GM08714 (cell line): ENCODE measurements around the gene DNMBP.

ENCODE experiments used
- H3K4me3 ChIP-seq: fragments of 200-500 bp; sonication (Bioruptor generic); 2 replicates; pipeline ENCODE4 v1.5.1; 2014; ENCODE audit warnings: mild to moderate bottlenecking, low read length, inconsistent platforms
- ZNF274 ChIP-seq: IDR thresholded peaks from 2 replicates; pipeline ENCODE4 v1.6.1; 2012; ENCODE audit warnings: mild to moderate bottlenecking, low read depth, low read length

The DNMBP gene

GRCh38 chr10:100009793-100010676 is at the start of gene DNMBP:
Gene DNMBP, minus strand, starts transcription at chr10:100009947. Its CDS starts 37,823 bp downstream, at chr10:99972124.
- H3K4me3 ChIP-seq = peak within 1 kb of the TSS; percentile 85
- TF ChIP-seq ZNF274 = no peak

- TF ChIP-seq ZNF274 = no peak
- no peak overlapping the region for H3K4me3 ChIP-seq
Observed at GRCh38 chr10:100057948-100058347, 48.2 kb upstream of the DNMBP start.

- no peak overlapping the region for H3K4me3 ChIP-seq
- TF ChIP-seq ZNF274 = no peak
Observed at GRCh38 chr10:100053686-100054460, 44.1 kb upstream of the DNMBP start.

GRCh38 chr10:100046021-100046486 is 36.3 kb upstream of the DNMBP start:
- no peak for TF ChIP-seq ZNF274
- no peak overlapping the region for H3K4me3 ChIP-seq

- no peak for TF ChIP-seq ZNF274
- H3K4me3 ChIP-seq = no peak overlapping the region
Observed at GRCh38 chr10:100045592-100045991, 35.8 kb upstream of the DNMBP start.

DNA sequence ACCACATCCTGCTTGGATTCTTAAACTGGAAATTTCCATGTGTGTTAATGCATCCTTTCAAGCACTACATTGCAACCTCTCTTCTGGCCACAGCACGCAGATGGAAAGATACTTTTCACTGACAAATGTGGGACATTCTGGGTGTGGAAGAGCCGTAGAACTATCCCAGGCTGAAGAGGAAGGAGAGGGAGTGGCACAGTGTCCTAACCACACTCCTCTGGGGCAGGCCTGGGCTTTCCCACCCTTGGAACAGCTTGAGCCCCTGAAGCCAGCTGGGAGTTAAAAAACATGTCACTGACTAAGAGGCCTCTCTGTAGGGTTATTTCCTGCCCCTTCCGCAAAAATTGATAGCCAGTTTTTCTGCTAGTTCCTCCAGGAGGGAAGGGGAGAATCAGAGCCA is 34.0 kb upstream of the DNMBP start:
- H3K4me3 ChIP-seq = no peak overlapping the region

GRCh38 chr10:100043344-100043743 is 33.6 kb upstream of the DNMBP start:
- H3K4me3 ChIP-seq = no peak overlapping the region
- no peak for TF ChIP-seq ZNF274

More for the DNA sequence above, 34.0 kb upstream of the DNMBP start:
- TF ChIP-seq ZNF274 = no peak

DNA sequence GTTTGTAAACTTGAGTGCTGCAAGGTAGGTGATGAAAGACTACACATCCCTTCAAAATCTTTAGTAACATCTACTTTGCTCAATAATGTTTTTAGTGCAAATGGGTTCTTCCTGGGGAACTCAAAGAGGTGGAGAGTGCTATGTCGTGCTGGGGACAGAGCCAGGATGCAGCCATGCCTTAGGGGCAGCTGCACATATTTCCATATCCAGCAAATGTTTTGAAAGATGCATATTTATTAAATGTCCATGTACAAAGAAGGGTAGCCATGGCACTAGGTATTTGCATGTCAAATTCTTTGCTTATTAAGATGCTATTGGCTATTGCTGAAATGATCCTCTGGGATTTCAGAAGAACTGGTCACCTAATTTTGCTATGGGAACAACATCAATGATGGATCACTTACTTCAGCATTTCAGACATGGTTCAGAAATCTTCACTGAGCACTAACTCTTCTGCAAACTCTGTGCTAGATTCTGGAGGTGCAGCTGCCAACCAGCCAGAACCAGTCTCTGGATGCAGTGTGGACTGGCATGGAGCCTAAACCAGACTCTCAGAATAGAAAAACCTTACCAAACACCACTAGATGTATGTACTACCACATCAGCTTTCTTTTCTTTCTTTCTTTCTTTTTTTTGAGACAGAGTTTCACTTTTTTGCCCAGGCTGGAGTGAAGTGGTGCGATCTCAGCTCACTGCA is 31.7 kb upstream of the DNMBP start:
- no peak overlapping the region for H3K4me3 ChIP-seq
- no peak for TF ChIP-seq ZNF274

DNA sequence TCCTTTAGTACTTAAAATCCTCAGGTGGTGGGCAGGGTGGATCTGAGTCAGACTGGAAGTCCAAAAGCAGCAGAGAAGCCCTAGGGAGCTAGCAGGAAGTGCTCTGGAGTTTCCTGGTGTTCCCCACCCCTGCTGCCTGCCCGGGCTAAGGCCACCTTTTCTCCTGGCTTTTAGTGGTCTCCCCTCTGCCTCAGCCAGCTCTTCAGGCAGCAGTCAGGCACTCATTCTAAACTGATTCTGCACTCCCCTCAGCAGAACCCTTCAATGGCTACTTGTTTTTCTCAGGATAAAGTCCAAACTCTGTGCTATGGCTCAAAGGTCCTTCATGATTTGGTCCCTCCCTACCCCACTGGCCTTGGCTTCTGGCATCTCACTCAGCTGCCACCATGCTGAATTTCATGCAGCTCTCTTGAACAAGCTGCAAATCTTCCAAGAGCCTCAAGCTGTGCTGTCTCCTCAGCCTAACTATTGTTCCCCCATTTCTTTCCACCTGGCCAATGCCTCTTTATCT is 28.9 kb upstream of the DNMBP start:
- no peak overlapping the region for H3K4me3 ChIP-seq
- TF ChIP-seq ZNF274 = no peak

GRCh38 chr10:100037758-100038315 is 28.1 kb upstream of the DNMBP start:
- TF ChIP-seq ZNF274 = no peak
- H3K4me3 ChIP-seq = no peak overlapping the region

DNA sequence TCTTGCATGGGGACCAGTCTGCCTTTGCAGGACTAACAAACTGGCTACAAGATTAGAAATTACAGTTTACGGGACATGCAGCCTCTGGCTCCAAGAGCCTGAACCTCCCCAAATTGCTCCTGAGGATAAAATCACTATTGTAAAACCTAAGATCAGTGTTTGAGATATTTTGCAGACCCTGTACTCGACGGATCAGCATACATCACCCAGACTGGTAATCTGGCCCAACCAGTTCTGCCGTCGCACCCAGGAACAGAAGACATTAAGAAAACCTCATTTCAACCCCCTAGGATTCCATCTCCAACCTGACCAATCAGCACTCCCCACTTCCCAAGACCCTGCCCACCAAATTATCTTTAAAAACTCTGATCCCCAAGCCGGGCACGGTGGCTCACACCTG is 27.1 kb upstream of the DNMBP start:
- TF ChIP-seq ZNF274 = no peak
- no peak overlapping the region for H3K4me3 ChIP-seq

- TF ChIP-seq ZNF274 = no peak
Observed at GRCh38 chr10:100033766-100034418, 24.1 kb upstream of the DNMBP start.

DNA sequence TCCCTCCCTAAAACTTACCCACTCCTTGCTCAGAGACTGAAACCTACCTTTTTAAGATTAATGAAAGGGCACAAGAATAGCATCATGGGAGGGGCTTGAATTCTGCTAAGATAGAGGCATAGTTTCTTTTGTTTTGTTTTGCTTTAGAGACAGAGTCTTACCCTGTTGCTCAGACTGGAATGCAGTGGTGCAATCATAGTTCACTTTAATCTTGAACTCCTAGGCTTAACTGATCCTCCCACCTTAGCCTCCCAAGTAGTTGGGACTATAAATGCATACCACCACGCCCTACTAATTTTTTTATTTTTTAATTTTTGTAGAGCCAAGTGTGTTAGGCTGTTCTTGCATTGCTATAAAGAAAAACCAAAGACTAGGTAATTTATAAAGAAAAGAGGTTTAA is 17.7 kb upstream of the DNMBP start:
- no peak overlapping the region for H3K4me3 ChIP-seq
- TF ChIP-seq ZNF274 = no peak

More at GRCh38 chr10:100033766-100034418, 24.1 kb upstream of the DNMBP start:
- H3K4me3 ChIP-seq = no peak overlapping the region
